GM10248 (cell line): ENCODE data around the gene ZNF610.
"Not testable (repeated sequence)": the region's sequence is repeated elsewhere in the genome, so short reads cannot be mapped to it uniquely, and the experiment has no call there.

Experiments used
- CTCF ChIA-PET: fragments of 300-600 bp; sonication (Branson Sonifier 250); formaldehyde crosslinking; extraction: SDS; loops from one replicate; lab custom pipeline; 2021; ENCODE audit warnings: antibody characterized with exemption; lab: Yijun Ruan, JAX
- POLR2A ChIA-PET: fragments of 350-650 bp; sonication (Branson Sonifier 250); formaldehyde crosslinking; extraction: SDS; loops from one replicate; lab custom pipeline; 2020; ENCODE audit warnings: antibody characterized with exemption; lab: Yijun Ruan, JAX
- DNase-seq: peaks from one replicate; pipeline ENCODE4 v3.0.0; 2012; ENCODE audit errors: extremely low spot score
- TF ChIP-seq, protein P1 (sequence below): IDR thresholded peaks from 2 replicates; pipeline ENCODE4 v1.5.1; 2012; ENCODE audit warnings: mild to moderate bottlenecking, low read depth; ENCODE audit errors: extremely low read depth, missing control alignments, control extremely low read depth

ZNF610 gene

DNA sequence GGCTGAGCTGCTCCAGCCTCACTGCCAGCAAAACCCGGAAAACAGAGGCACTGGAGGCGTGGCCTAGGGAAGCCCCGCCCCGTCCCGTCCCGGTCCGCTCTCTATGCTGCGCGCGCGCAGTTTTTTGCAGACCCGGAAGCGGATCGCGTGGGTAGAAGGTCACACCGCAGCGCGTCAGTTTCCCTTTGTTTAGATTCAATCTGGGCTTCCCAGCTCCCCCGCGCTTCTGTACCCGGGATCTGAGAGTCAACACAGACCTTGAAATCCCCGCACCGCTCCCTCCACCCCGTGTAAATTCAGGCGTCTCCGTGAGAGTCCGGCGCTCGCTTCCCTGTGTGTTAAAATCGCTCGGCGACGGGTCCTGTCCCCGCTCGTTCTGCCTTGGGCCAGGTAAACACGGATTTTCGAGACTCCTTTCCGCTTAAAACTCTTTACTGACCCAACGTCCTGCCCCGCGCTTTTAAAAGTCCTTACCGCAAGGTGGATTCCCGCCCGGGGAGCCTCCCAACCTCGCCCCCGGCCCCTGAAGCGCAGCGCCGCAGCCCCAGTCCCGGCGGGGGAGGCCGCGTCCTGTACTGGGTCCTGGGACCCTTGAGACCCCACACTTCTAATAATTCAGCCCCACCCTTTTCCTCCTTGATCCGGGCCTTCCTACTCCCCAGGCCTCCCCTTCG, at the start of gene ZNF610:
Gene ZNF610 (plus strand): TSS at position 127 of the 674 bp plus-strand sequence. CDS start 12,930 bp downstream, outside the sequence.
- peak; percentile 88 for DNase-seq
- TF ChIP-seq, protein P1, sequence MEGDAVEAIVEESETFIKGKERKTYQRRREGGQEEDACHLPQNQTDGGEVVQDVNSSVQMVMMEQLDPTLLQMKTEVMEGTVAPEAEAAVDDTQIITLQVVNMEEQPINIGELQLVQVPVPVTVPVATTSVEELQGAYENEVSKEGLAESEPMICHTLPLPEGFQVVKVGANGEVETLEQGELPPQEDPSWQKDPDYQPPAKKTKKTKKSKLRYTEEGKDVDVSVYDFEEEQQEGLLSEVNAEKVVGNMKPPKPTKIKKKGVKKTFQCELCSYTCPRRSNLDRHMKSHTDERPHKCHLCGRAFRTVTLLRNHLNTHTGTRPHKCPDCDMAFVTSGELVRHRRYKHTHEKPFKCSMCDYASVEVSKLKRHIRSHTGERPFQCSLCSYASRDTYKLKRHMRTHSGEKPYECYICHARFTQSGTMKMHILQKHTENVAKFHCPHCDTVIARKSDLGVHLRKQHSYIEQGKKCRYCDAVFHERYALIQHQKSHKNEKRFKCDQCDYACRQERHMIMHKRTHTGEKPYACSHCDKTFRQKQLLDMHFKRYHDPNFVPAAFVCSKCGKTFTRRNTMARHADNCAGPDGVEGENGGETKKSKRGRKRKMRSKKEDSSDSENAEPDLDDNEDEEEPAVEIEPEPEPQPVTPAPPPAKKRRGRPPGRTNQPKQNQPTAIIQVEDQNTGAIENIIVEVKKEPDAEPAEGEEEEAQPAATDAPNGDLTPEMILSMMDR: no peak
- ChIA-PET POLR2A (no interaction called here), CTCF (no interaction called here)

DNA sequence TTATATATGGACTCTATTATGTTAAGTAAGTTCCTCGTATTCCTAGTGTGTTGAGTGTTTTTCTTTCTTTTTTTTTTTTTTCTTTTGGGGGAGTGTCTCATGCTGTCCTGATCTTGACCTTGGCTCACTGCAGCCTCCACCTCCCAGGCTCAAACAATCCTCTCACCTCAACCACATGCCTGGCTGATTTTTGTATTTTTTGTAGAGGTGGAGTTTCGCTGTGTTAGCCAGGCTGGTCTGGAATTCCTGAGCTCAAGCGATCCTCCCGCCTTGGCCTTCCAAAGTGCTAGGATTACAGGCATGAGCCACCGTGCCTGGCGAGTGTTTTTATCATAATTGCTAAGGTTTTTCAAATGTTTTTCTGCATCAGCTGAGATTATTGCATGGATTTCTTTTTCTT, 49.8 kb upstream of the ZNF610 start:
- TF ChIP-seq, protein P1: no peak
- DNase-seq: no peak
- ChIA-PET CTCF (no interaction called here), POLR2A (no interaction called here)

DNA sequence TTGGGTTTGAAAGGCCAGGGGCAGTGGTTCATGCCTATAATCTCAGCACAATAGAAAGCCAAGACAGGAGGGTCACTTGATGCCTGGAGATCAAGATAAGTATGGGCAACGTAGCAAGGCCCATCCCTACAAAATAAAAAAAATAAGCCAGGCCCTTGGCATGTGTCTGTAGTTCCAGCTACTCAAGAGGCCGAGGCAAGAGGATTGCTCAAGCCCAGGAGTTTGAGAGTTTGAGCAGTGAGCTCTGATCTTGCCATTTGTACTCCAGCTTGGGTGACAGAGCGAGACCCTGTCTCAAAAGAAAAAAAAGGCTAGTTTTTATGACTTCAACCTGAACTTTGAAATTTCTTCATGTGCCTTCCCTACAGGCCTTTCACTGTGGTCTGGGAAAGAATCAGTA, 44.3 kb upstream of the ZNF610 start:
- DNase-seq: no peak
- POLR2A ChIA-PET: interaction anchor here (0.7 kb wide), 1 partner anchor 64 kb away, joined by 4 read pairs; no protein-coding TSS in a partner anchor
- CTCF ChIA-PET: no interaction called here
- TF ChIP-seq, protein P1: no peak

DNA sequence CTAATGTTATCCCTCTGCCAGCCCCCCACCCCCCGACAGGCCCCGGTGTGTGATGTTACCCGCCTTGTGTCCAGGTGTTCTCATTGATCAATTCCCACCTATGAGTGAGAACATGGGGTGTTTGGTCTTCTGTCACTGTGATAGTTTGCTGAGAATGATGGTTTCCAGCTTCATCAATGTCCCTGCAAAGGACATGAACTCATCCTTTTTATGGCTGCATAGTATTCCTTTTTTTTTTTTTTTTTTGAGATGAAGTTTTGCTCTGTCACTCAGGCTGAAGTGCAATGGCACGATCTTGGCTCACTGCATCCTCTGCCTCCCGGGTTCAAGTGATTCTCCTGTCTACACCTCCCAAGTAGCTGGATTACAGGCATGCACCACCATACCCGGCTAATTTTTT, 43.1 kb upstream of the ZNF610 start:
- DNase-seq, POLR2A ChIA-PET, CTCF ChIA-PET: not testable (repeated sequence)

DNA sequence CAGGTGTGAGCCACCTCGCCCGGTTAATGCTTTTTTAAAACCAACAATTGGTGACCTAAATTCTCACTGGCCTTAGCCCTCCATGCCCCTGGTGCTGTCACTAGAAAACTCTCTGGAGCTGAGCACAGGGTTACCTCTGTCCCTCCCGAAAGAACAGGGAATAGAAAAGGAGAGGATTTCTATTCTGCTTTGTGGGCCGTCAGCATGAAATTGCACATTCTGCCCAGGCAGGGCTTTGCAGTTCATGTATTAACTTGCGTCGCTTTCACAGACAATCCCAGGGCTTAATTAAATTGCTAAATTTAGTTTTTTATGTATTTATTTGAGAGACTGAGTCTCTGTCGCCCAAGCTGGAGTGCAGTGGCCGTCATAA, 39.7 kb upstream of the ZNF610 start:
- DNase-seq: no peak
- POLR2A ChIA-PET: interaction anchor here (0.6 to 0.7 kb wide), 2 partner anchors 239 to 320 kb away, joined by 3 to 6 read pairs; no protein-coding TSS in a partner anchor
- TF ChIP-seq, protein P1: no peak
- CTCF ChIA-PET: no interaction called here

DNA sequence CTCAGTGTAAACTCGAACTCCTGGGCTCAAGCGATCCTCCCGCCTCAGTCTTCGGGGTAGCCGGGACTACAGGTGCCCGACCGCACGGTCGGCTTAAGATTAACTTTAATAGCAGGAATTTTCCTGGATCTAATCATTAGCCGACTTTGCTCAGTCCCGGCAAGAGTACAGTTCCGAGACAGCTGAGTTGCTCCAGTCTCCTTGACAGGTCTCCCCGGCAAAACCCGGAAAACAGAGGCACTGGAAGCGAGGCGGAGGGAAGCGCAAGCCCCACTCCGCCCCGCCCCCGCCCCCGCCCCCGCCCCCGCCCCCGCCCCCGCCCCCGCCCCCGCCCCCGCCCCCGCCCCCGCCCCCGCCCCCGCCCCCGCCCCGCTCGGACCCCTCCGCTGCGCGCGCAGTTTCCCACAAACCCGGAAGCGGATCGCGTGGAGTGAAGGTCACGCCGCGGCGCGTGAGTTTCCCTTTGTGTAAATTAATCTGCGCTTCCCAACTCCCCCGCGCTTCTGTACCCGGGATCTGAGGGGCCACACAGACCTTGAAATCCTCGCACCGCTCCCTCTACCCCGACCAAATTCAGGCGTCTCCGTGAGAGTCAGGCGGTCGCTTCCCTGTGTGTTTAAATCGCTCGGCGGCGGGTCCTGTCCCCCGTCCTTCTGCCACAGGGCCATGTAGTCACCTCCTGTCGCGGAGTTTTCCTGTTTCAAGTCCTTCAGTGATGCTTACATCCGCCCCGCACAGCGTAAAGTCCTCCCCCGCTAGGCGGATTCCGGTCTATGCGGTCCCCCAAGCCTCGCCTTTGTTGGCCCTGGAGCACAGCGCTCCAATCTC, 39.1 kb upstream of the ZNF610 start, which contains the start of gene ZNF480:
Gene ZNF480 (plus strand): TSS at position 397 of the 828 bp plus-strand sequence. CDS start 3,244 bp downstream, outside the sequence.
- peak; percentile 79 for DNase-seq
- POLR2A ChIA-PET: interaction anchor here (0.6 kb wide), 1 partner anchor 238 kb away, joined by 6 read pairs; no protein-coding TSS in a partner anchor
- CTCF ChIA-PET: no interaction called here
- TF ChIP-seq, protein P1: no peak
